NOMO-1 treated with DMSO at 0.1 percent for 48 hours (cell line): Measurements from ENCODE around the gene ARHGAP15.

Experiments used
- DNase-seq: peaks from one replicate; lab custom pipeline; 2025; ENCODE audit not compliant: unreplicated experiment; lab: John Stamatoyannopoulos, UW

Gene ARHGAP15

GRCh38 chr2:143801561-143801960 lies 672.3 kb downstream of the ARHGAP15 start:
- no peak for DNase-seq

DNA sequence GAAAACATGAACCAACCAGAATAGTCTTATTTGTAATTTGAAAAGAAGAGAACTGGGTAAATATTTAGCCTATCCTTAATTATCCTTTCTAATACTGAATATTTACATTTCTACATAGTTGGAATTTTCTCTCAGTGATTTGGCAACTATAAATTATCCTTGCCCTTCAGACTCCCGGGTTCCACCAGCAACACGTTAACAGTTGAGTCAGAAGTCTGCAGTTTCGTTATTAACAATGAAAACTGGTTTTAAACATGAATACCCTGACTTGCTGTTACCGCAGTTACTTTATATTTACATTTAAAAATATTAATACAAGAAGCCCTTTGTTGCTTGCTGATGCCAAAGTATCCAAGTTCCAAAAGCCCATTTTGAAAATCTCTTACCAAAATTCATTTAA lies 673.0 kb downstream of the ARHGAP15 start:
- DNase-seq: no peak

DNA sequence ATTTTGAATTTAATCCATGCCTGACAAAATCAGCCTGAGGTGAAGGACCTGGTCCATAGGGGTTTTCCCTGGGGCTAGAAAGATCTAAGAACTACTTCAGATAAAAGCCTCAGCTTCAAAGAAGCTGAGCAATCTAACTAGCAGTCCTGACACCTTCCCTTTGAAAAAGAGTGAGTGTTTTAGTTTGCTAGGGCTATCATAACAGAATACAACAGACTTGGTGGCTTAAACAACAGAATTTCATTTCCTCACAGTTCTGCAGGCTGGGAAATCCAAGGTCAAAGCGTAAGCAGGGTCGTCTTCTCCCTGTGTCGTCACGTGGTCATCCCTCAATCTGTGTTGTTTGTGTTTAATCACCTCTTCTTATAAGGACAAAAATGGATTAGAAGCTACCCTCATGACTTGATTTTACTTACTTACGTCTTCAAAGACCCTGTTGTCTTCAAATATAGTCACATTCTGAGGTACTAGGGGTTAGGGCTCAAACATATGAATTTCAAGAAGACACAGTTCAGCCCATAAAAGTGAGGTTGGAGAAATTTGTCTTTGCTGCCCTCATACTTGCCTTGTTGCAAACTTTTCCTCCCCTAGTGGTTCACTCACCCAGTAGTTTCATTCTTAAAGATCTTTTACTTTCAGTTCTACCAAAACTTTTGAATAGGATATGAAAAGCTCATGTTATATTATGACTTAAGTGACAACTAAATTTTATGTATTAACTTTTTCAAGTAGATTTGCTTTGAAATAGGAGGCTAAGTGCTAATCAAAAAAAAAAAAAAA lies 673.8 kb downstream of the ARHGAP15 start:
- no peak for DNase-seq

DNA sequence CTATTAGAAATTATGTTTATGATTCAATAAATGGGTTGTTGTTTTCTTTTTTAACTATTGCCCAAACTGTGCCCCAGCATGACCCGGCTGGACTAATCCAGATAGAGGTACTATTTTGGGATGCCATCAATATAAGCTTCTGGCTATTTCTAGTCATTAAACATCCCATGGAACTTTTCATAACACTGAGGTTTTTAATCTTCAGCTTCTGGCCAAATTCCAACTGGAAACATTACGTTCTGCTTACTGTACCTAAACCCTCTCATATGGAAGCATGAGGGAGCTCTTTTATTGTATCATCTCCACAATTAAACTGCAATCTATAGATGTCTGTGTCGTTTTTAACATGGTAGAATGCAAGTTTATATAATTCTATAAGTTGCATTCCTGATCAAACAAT lies 674.7 kb downstream of the ARHGAP15 start:
- DNase-seq: no peak

DNA sequence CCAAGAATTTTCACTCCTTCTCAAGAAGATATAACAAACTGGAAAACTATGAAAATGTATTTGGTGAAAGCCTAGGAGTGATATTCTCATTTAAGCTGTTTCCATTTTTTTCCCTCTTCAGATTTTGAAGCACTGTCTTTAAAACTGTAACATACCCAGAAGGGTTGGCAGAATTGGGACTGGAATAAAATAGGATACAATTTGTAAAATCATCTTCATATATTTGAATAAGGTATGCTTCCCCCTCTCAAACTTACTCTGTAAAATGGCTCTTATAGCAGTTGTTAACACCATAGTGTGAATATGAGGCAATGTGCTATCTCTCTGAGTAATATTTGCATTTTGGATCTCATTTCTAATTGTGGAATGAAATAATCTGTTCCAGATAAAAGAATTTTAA lies 676.4 kb downstream of the ARHGAP15 start:
- DNase-seq: no peak

DNA sequence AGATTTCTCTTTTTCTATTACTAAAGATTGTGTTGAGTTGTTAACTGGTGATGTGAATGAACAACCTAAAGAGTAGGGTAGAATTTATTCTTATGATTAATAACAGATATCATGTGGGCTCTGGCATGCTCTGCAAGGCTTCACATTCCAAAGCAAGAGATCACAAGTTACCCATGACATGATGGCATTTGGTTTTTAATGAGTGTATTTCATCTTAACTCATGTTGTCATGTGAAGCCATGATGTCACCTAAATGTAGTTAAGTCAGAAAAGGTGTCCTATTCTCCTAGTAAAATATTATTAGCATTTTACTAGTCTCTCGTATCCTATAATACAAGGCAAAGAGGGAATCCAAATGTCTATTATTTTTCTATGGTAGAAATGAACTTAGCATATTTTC lies 678.0 kb downstream of the ARHGAP15 start:
- DNase-seq: no peak

DNA sequence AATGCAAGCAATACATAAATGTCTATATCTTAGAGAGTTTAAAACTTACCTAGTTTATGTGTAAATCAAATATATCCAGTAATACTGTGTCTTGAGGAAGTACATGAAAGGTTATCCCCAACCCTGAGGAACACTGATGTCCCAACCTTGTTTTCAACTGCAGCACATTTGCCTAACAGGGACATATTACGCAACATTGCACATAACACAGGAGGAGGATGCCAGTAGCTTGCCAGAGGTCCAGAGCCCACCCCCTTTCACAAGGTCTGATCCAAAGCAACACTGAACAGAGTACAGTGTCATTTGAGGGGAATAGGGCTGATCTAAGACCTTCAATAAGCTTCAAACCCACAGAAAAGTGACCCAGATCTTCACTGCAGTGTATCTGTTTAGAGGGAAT lies 678.5 kb downstream of the ARHGAP15 start:
- peak; percentile 71 for DNase-seq

DNA sequence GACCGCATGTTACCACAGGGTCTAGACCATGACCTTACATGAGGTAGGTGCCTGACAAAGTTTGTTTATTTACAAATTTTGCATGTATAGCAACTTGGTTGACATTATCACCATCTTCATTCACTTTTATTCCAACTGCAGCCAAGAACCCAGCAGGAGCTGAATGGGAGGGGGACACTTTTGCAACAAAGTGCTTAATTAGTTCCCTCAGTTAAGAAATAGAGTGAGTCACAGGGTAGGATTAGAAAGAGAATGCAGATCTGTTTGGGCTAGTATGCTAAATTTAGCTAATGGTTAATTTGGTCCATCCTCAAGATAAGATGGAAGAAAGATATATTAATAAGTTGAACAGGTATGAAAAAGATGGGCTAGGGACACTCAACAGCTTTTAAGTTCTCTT lies 678.9 kb downstream of the ARHGAP15 start:
- DNase-seq: peak; percentile 80

DNA sequence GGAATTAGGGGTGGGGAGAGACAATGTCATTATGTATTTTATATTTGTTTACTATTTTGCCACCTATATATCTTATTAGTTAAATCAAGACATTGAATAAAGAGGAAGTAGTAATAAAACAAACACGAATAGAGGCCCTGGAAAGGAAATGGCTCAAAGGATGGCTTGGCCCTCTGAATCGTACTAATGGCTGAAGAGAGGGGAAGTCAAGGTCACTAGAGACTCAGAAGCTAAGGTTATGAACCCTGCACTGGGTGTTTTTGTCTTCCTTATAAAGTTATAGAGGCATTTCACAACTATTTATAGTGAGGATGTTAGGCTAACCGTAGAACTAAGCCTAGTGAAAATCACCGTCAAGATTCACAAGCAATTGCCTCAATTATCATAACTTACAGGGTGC lies 685.9 kb downstream of the ARHGAP15 start:
- DNase-seq: peak; percentile 63

GRCh38 chr2:143816916-143817315 lies 687.7 kb downstream of the ARHGAP15 start:
- no peak for DNase-seq
